Endothelial cell of umbilical vein (primary cell): ENCODE results near the gene GPR27. TPM values are rescaled to one million over a fixed set of nuclear protein-coding genes. Genes with fewer than 3 reads are reported as not detected.

Experiments
- BruUV-seq: library from RNA; stranded (reverse); fragments of 400-500 nt; replicated peaks from 2 replicates; lab custom pipeline; 2021; lab: Mats Ljungman, UMichigan
- CTCF ChIA-PET: fragments of 300-600, 350-600 bp; sonication (Branson Sonifier 250); formaldehyde crosslinking; loops from one replicate; lab custom pipeline; 2021; ENCODE audit warnings: antibody characterized with exemption, inconsistent platforms; lab: Charles Lee
- POLR2A ChIA-PET: fragments of 300-600, 350-600 bp; sonication (Branson Sonifier 250); formaldehyde crosslinking; loops from one replicate; lab custom pipeline; 2021; ENCODE audit warnings: antibody characterized with exemption, inconsistent platforms; lab: Charles Lee
- DNase-seq: peaks from one replicate; pipeline ENCODE4 v3.0.0-alpha.2; 2011; ENCODE audit warnings: low read depth, low spot score
- FAIRE-seq: peaks from 2 replicates; lab custom pipeline; 2011; peaks lifted over from hg19 to GRCh38; lab: Jason Lieb, UNC
- H2AFZ ChIP-seq: 2 replicates; pipeline ENCODE4 v1.6.0; 2012; ENCODE audit warnings: low read depth, low read length, control low read depth, inconsistent platforms
- H3K27ac ChIP-seq: 2 replicates; pipeline ENCODE4 v1.5.1; 2011; ENCODE audit warnings: low read depth, mild to moderate bottlenecking, control low read depth, low read length, moderate library complexity; ENCODE audit not compliant: insufficient read depth
- H3K27me3 ChIP-seq, 2 experiments: 2 replicates each; pipeline versions ENCODE4 v1.6.0 to v1.6.1; 2011; ENCODE audit warnings: low read length in 2 of 2, mixed read lengths in 1 of 2; ENCODE audit not compliant: control insufficient read depth in 2 of 2, insufficient read depth in 2 of 2
- H3K36me3 ChIP-seq, 2 experiments: 2 replicates in 1 of 2; 3 replicates in 1 of 2; pipeline ENCODE4 v1.5.1; 2011; ENCODE audit warnings: low read length in 2 of 2, mild to moderate bottlenecking in 1 of 2, moderate library complexity in 1 of 2; ENCODE audit not compliant: control insufficient read depth in 2 of 2, insufficient read depth in 2 of 2; ENCODE audit errors: extremely low read depth in 1 of 2
- H3K4me1 ChIP-seq: 3 replicates; pipeline ENCODE4 v1.5.1; 2011; ENCODE audit warnings: mild to moderate bottlenecking, low read length; ENCODE audit not compliant: control insufficient read depth, insufficient read depth; ENCODE audit errors: extremely low read depth
- H3K4me2 ChIP-seq: 2 replicates; pipeline ENCODE4 v1.6.1; 2011; ENCODE audit warnings: low read length, control low read depth, mixed read lengths; ENCODE audit not compliant: insufficient read depth
- H3K4me3 ChIP-seq, 3 experiments: fragments of 200-600 bp in 1 of 3; sonication (generic), shearing (Covaris generic) in 1 of 3; replicated peaks in 1 of 3; 2 replicates each; pipeline ENCODE4 v1.5.1; 2011 to 2016; ENCODE audit warnings: control low read depth in 3 of 3, low read length in 3 of 3, mild to moderate bottlenecking in 2 of 3, inconsistent platforms in 1 of 3, low read depth in 1 of 3, moderate library complexity in 1 of 3; ENCODE audit not compliant: insufficient read depth in 1 of 3
- H3K79me2 ChIP-seq: 2 replicates; pipeline ENCODE4 v1.6.0; 2012; ENCODE audit warnings: low read length, inconsistent platforms; ENCODE audit not compliant: control insufficient read depth, insufficient read depth
- H3K9ac ChIP-seq: replicated peaks from 2 replicates; pipeline ENCODE3; 2011; ENCODE audit warnings: low read length, control low read depth; ENCODE audit not compliant: insufficient read depth; ENCODE audit errors: extremely low read depth
- H3K9me1 ChIP-seq: replicated peaks from 3 replicates; pipeline ENCODE4 v1.6.0; 2011; ENCODE audit warnings: mild to moderate bottlenecking, low read length; ENCODE audit not compliant: control insufficient read depth, insufficient read depth; ENCODE audit errors: extremely low read depth
- H3K9me3 ChIP-seq: replicated peaks from 2 replicates; pipeline ENCODE4 v1.5.1; 2012; ENCODE audit warnings: low read length, inconsistent platforms; ENCODE audit not compliant: control insufficient read depth, insufficient read depth
- H4K20me1 ChIP-seq: replicated peaks from 2 replicates; pipeline ENCODE3; 2011; ENCODE audit warnings: mild to moderate bottlenecking, low read length; ENCODE audit not compliant: control insufficient read depth, insufficient read depth; ENCODE audit errors: extremely low read depth
- EZH2 ChIP-seq: IDR thresholded peaks from 2 replicates; pipeline ENCODE4 v1.6.1; 2012; ENCODE audit warnings: borderline replicate concordance, low read depth, mild to moderate bottlenecking, moderate library complexity, low read length, inconsistent platforms; ENCODE audit not compliant: severe bottlenecking
- FOS ChIP-seq: IDR thresholded peaks from 2 replicates; pipeline ENCODE4 v1.6.1; 2011; ENCODE audit warnings: mild to moderate bottlenecking, low read length, moderate library complexity, borderline replicate concordance; ENCODE audit not compliant: insufficient read depth
- GATA2 ChIP-seq: IDR thresholded peaks from 2 replicates; pipeline ENCODE4 v1.7.0; 2011; ENCODE audit warnings: low read depth, mild to moderate bottlenecking, moderate library complexity, mixed read lengths, low read length; ENCODE audit not compliant: insufficient read length, insufficient read depth
- JUN ChIP-seq: IDR thresholded peaks from 2 replicates; pipeline ENCODE4 v1.6.1; 2011; ENCODE audit warnings: borderline replicate concordance, low read depth; ENCODE audit not compliant: insufficient read length, insufficient read depth
- MYC ChIP-seq: IDR thresholded peaks from one replicate; pipeline ENCODE4 v1.6.1; 2011; ENCODE audit warnings: mild to moderate bottlenecking, low read depth, low read length
- POLR2A ChIP-seq: IDR thresholded peaks from 2 replicates; pipeline ENCODE4 v1.6.1; 2012; ENCODE audit warnings: low read depth, mild to moderate bottlenecking, control low read depth, low read length
- POLR2AphosphoS5 ChIP-seq: IDR thresholded peaks from 2 replicates; pipeline ENCODE4 v1.6.1; 2012; ENCODE audit warnings: low read depth, mild to moderate bottlenecking, control low read depth, low read length, moderate library complexity; ENCODE audit not compliant: insufficient read depth
- dilution Hi-C: fragments of 300-500 bp; cut with MboI; formaldehyde crosslinking; loops from one replicate; pipeline ENCODE4 v1.15.0; 2019; ENCODE audit warnings: low sequenced_read_pairs; ENCODE audit not compliant: extremely low pct_ligation_motif_present
- intact Hi-C: fragments of 100-400 bp; cut with micrococcal nuclease; formaldehyde crosslinking; loops from one replicate; pipeline ENCODE4 v1.10.0; 2022
- polyA plus RNA-seq, 4 experiments: library from polyadenylated mRNA; depleted of rRNA in 3 of 4; stranded (reverse) in 3 of 4; unstranded in 1 of 4; fragments of >200 nt; gene quantifications; 2 replicates each; pipeline versions ENCODE4 v1.2.1 to v1.2.3, GENCODE V29; 2011 to 2012; ENCODE audit warnings: missing spikeins in 1 of 4
- total RNA-seq: library from RNA; stranded (reverse); gene quantifications from 2 replicates; pipeline ENCODE4 v1.2.3, GENCODE V29; 2021
- TF ChIP-seq, protein P1 (sequence below): IDR thresholded peaks from 2 replicates; pipeline ENCODE4 v1.6.1; 2011; ENCODE audit not compliant: insufficient read depth, insufficient read length
- TF ChIP-seq, protein P2 (sequence below), 2 donors: IDR thresholded peaks; 1 replicate in 1 of 2; 2 replicates in 1 of 2; pipeline ENCODE4 v1.5.1; 2011; ENCODE audit warnings: low read length in 2 of 2, mild to moderate bottlenecking in 2 of 2, moderate library complexity in 2 of 2, control low read depth in 1 of 2, inconsistent platforms in 1 of 2, low read depth in 1 of 2; ENCODE audit not compliant: insufficient read depth in 1 of 2; ENCODE audit errors: extremely low read depth in 1 of 2

The GPR27 gene
- total and polyA plus RNA-seq, 2 donors (not counting 3 experiments of a cell fraction or from before 2014, with no cell fraction given), result 0.03 TPM; not detected in 1

DNA sequence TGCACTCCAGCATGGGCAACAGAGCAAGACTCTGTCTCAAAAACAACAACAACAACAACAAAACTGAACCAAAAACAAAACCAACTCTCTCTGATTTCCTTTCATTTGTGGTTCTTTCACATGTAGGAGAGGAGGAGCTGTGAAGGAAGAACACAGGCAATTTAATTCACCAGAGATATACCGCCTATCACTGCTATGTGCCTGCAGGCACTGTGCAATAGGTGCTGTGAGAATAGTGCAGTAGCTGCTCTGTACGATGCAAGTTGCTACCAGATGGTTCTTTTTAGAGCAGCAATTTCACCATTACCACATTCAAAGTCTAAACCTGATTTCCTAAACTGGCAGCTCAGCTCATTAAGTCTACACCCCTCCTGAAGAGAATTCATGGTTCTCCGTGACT lies 42.6 kb downstream of the GPR27 start:
- DNase-seq (no peak), FAIRE-seq (no peak)
- TF ChIP-seq EZH2, result no peak
- TF ChIP-seq JUN, result no peak
- TF ChIP-seq, protein P1, sequence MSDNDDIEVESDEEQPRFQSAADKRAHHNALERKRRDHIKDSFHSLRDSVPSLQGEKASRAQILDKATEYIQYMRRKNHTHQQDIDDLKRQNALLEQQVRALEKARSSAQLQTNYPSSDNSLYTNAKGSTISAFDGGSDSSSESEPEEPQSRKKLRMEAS, result no peak
- TF ChIP-seq, protein P2, sequence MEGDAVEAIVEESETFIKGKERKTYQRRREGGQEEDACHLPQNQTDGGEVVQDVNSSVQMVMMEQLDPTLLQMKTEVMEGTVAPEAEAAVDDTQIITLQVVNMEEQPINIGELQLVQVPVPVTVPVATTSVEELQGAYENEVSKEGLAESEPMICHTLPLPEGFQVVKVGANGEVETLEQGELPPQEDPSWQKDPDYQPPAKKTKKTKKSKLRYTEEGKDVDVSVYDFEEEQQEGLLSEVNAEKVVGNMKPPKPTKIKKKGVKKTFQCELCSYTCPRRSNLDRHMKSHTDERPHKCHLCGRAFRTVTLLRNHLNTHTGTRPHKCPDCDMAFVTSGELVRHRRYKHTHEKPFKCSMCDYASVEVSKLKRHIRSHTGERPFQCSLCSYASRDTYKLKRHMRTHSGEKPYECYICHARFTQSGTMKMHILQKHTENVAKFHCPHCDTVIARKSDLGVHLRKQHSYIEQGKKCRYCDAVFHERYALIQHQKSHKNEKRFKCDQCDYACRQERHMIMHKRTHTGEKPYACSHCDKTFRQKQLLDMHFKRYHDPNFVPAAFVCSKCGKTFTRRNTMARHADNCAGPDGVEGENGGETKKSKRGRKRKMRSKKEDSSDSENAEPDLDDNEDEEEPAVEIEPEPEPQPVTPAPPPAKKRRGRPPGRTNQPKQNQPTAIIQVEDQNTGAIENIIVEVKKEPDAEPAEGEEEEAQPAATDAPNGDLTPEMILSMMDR (IDR thresholded peaks at IDR 0.05; ENCODE audit: extremely low read depth in 1 of 2, insufficient read depth in 1 of 2, low read depth in 1 of 2, low read length in 2 of 2), result no peak
- TF ChIP-seq POLR2A, result no peak
- TF ChIP-seq GATA2, result no peak
- no peak for TF ChIP-seq MYC
- no peak for TF ChIP-seq FOS
- TF ChIP-seq POLR2AphosphoS5, result no peak
- CTCF ChIA-PET, result no interaction called here
- Histone ChIP-seq H3K79me2 (no peaks in the 10 kb centered on the region), H3K9me1 (no peaks in the 10 kb centered on the region), H3K9me3 (no peaks in the 10 kb centered on the region), H3K4me3 (no peak overlapping the region), H3K4me1 (no peaks in the 10 kb centered on the region), H2AFZ (no peak overlapping the region), H3K36me3 (no peaks in the 10 kb centered on the region), H3K9ac (no peak overlapping the region), H3K27me3 (peaks cover 0 to 7% of the 10 kb centered on the region in 2 experiments), H3K27ac (no peak overlapping the region), H3K4me2 (no peak overlapping the region), H4K20me1 (no peaks in the 10 kb centered on the region)
- intact Hi-C loops, result no loop called here
- POLR2A ChIA-PET, result no interaction called here
- BruUV-seq, result no TSS peak
- dilution Hi-C loops, result no loop called here
